ENCODE measurements around the gene LRRC4C.
"Not testable (repeated sequence)": the region's sequence is repeated elsewhere in the genome, so short reads cannot be mapped to it uniquely, and the experiment has no call there.

The LRRC4C gene

GRCh38 chr11:41113160-41113559 is 346.3 kb downstream of the LRRC4C start:
- DNase-seq, result no peak

- DNase-seq, result no peak
Measured at GRCh38 chr11:41110527-41110926, 348.9 kb downstream of the LRRC4C start.

- DNase-seq, result no peak
Measured at GRCh38 chr11:41102471-41102870, 357.0 kb downstream of the LRRC4C start.

GRCh38 chr11:41099654-41100053 is 359.8 kb downstream of the LRRC4C start:
- no peak for DNase-seq

- DNase-seq, result no peak
Measured at GRCh38 chr11:41085123-41085522, 374.3 kb downstream of the LRRC4C start.

- no peak for DNase-seq
Measured at GRCh38 chr11:41081756-41082285, 377.6 kb downstream of the LRRC4C start.

GRCh38 chr11:41074318-41074717 is 385.1 kb downstream of the LRRC4C start:
- no peak for DNase-seq

- DNase-seq, result no peak
Measured at GRCh38 chr11:41065432-41065831, 394.0 kb downstream of the LRRC4C start.

- no peak for DNase-seq
Measured at GRCh38 chr11:41058138-41058537, 401.3 kb downstream of the LRRC4C start.

GRCh38 chr11:41056892-41057569 is 402.4 kb downstream of the LRRC4C start:
- no peak for DNase-seq

GRCh38 chr11:41053894-41054293 is 405.6 kb downstream of the LRRC4C start:
- DNase-seq, result no peak

- no peak for DNase-seq
Measured at GRCh38 chr11:41051919-41052635, 407.4 kb downstream of the LRRC4C start.

- no peak for DNase-seq
Measured at GRCh38 chr11:41050791-41051190, 408.7 kb downstream of the LRRC4C start.

- DNase-seq, result no peak
Measured at GRCh38 chr11:41047229-41047628, 412.2 kb downstream of the LRRC4C start.

- no peak for DNase-seq
Measured at GRCh38 chr11:41045266-41045665, 414.2 kb downstream of the LRRC4C start.

GRCh38 chr11:41044747-41045146 is 414.7 kb downstream of the LRRC4C start:
- no peak for DNase-seq

- DNase-seq, result no peak
Measured at GRCh38 chr11:41042688-41043087, 416.8 kb downstream of the LRRC4C start.

GRCh38 chr11:41040474-41040873 is 419.0 kb downstream of the LRRC4C start:
- DNase-seq, result no peak

GRCh38 chr11:41039592-41039991 is 419.9 kb downstream of the LRRC4C start:
- DNase-seq, result no peak

- no peak for DNase-seq
Measured at GRCh38 chr11:41031551-41032060, 427.8 kb downstream of the LRRC4C start.

- no peak for DNase-seq
Measured at GRCh38 chr11:41020259-41020658, 439.2 kb downstream of the LRRC4C start.

GRCh38 chr11:41019666-41020065 is 439.8 kb downstream of the LRRC4C start:
- DNase-seq, result not testable (repeated sequence)

- no peak for DNase-seq
Measured at GRCh38 chr11:41018224-41018623, 441.2 kb downstream of the LRRC4C start.
